ENCODE data around the gene NHLRC4. TPM values are rescaled to one million over a fixed set of nuclear protein-coding genes. Genes with fewer than 3 reads are reported as not detected.

The NHLRC4 gene
- total and polyA plus RNA-seq, 2 of the 4 experiments (the other 2 are of a cell fraction) = 0.72 to 0.84 TPM

DNA sequence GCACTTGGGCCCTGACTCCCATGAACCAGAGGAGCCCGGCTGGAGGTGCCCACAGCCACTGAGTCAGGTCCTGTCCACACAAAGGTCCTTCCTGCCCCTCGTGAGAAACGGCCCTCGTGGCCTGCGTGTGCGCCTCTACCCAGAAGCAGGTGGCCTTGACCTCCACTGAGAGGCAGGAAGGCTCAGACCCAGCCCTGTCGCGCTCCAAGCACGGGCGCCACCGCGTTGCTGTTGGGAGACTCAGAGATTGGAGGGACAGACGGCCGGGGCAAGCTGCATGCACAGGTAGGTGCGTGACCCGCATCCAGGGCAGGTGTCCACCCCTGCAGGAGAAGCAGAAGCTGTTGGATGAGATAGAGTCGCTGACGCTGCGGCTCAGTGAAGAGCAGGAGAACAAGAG, 47.4 kb upstream of the NHLRC4 start:
- intact Hi-C loops (cut with micrococcal nuclease) = no loop called here
- TF ChIP-seq, protein P1, sequence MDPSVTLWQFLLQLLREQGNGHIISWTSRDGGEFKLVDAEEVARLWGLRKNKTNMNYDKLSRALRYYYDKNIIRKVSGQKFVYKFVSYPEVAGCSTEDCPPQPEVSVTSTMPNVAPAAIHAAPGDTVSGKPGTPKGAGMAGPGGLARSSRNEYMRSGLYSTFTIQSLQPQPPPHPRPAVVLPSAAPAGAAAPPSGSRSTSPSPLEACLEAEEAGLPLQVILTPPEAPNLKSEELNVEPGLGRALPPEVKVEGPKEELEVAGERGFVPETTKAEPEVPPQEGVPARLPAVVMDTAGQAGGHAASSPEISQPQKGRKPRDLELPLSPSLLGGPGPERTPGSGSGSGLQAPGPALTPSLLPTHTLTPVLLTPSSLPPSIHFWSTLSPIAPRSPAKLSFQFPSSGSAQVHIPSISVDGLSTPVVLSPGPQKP (IDR thresholded peaks at IDR 0.05; ENCODE audit: borderline replicate concordance, low read depth, low read length) = no peak
- TF ChIP-seq CEBPB (IDR thresholded peaks at IDR 0.05; ENCODE audit: low read depth, low read length) (no peak), FOS (IDR thresholded peaks at IDR 0.05; ENCODE audit: low read depth, low read length) (no peak), MXI1 (IDR thresholded peaks at IDR 0.05; ENCODE audit: borderline replicate concordance, low read depth, low read length) (no peak), NFE2L2 (IDR thresholded peaks at IDR 0.05; ENCODE audit: low read depth, low read length) (no peak), POLR2A (IDR thresholded peaks at IDR 0.05; ENCODE audit: low read depth, low read length) (no peak)
- TF ChIP-seq, protein P2, sequence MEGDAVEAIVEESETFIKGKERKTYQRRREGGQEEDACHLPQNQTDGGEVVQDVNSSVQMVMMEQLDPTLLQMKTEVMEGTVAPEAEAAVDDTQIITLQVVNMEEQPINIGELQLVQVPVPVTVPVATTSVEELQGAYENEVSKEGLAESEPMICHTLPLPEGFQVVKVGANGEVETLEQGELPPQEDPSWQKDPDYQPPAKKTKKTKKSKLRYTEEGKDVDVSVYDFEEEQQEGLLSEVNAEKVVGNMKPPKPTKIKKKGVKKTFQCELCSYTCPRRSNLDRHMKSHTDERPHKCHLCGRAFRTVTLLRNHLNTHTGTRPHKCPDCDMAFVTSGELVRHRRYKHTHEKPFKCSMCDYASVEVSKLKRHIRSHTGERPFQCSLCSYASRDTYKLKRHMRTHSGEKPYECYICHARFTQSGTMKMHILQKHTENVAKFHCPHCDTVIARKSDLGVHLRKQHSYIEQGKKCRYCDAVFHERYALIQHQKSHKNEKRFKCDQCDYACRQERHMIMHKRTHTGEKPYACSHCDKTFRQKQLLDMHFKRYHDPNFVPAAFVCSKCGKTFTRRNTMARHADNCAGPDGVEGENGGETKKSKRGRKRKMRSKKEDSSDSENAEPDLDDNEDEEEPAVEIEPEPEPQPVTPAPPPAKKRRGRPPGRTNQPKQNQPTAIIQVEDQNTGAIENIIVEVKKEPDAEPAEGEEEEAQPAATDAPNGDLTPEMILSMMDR (conservative IDR thresholded peaks at IDR 0.05; ENCODE audit: low read depth, low read length) = no peak
- WGBS, 2 experiments (ENCODE audit: extremely low coverage in 2 of 2, insufficient read length in 1 of 2) = 99% methylated on average over 15 of the region's 19 CpGs; no CpG with 5 or more reads in 1 of the 2 experiments
- Histone ChIP-seq H2BK120ac (ENCODE audit: low read depth, low read length) (no peak overlapping the region), H2AFZ (replicated peaks; ENCODE audit: low read length, poor library complexity) (peak overlapping the region; percentile 21), H3K36me3 (ENCODE audit: control insufficient read depth, insufficient read depth, low read length) (peaks cover 42% of the 10 kb centered on the region), H4K91ac (ENCODE audit: insufficient read depth, low read depth, low read length) (no peak overlapping the region), H2AK5ac (ENCODE audit: low read depth, low read length) (no peak overlapping the region), H3K79me1 (ENCODE audit: low read depth in 1 of 2, low read length in 2 of 2) (peaks cover 0 to 25% of the 10 kb centered on the region in 2 experiments; a peak in 2 of 4 replicates), H3K4me1 (ENCODE audit: control insufficient read depth, insufficient read depth, low read length) (no peaks in the 10 kb centered on the region), H4K8ac (ENCODE audit: low read depth in 2 of 2, low read length in 2 of 2) (no peak overlapping the region), H3K27ac (ENCODE audit: insufficient read depth, low read length) (no peak overlapping the region), H2BK5ac (ENCODE audit: low read depth, low read length, poor library complexity, severe bottlenecking) (no peak overlapping the region), H3K56ac (ENCODE audit: extremely low read depth, insufficient read depth, low read length) (no peak overlapping the region), H3K4me3 (ENCODE audit: insufficient read depth, low read depth, low read length) (no peak overlapping the region), H3K9me3 (ENCODE audit: control insufficient read depth, insufficient read depth, low read length) (no peaks in the 10 kb centered on the region), H2AK9ac (replicated peaks; ENCODE audit: low read depth, low read length, poor library complexity) (no peak overlapping the region), H2BK20ac (ENCODE audit: low read depth, low read length) (no peak overlapping the region), H4K20me1 (ENCODE audit: insufficient read depth, low read length) (peaks cover 12% of the 10 kb centered on the region), H3K9ac (ENCODE audit: low read depth, low read length) (no peak overlapping the region), H4K5ac (ENCODE audit: low read depth, low read length) (no peak overlapping the region), H3K18ac (ENCODE audit: low read depth, low read length) (no peak overlapping the region), H2BK15ac (ENCODE audit: low read depth, low read length) (no peak overlapping the region), H3K4me2 (ENCODE audit: low read depth, low read length) (no peak overlapping the region), H3K23ac (ENCODE audit: low read depth, low read length) (no peak overlapping the region), H3K27me3 (ENCODE audit: control insufficient read depth, insufficient read depth, low read length) (no peaks in the 10 kb centered on the region), H3K9me1 (ENCODE audit: insufficient read depth, low read length) (peaks cover 6% of the 10 kb centered on the region; the same call in 1 of the 2 replicates), H3K4ac (ENCODE audit: low read depth, low read length) (no peak overlapping the region), H3K14ac (replicated peaks; ENCODE audit: low read depth, low read length) (no peak overlapping the region)
- DNase-seq (no peak), ATAC-seq (ENCODE audit: low read depth) (no peak)
- dilution Hi-C loops (cut with HindIII; ENCODE audit: low sequenced_read_pairs, unreplicated experiment) = no loop called here
- CTCF ChIA-PET = no interaction called here
- in situ Hi-C loops (cut with MboI; ENCODE audit: low sequenced_read_pairs) = no loop called here
- POLR2A ChIA-PET (ENCODE audit: unreplicated experiment) = no interaction called here
- no TSS peak for BruUV-seq (replicated peaks)
